ENCODE results near the gene WDR33.

WDR33 gene

GRCh38 chr2:127786048-127786809 lies 24.7 kb downstream of the WDR33 start:
- H3K4me1 ChIP-seq (ENCODE audit: control insufficient read depth, insufficient read depth, low read length), result no peaks in the 10 kb centered on the region
- no peaks in the 10 kb centered on the region for H3K9me3 ChIP-seq (ENCODE audit: control insufficient read depth, insufficient read depth, low read depth, low read length)
- no peak overlapping the region for H3K27ac ChIP-seq (ENCODE audit: extremely low read depth, low read depth, low read length)
- no peak for TF ChIP-seq ZBTB48 (tag by site-specific recombination; IDR thresholded peaks at IDR 0.05)
- peak; percentile 71 for TF ChIP-seq ZNF664 (tag by site-specific recombination; IDR thresholded peaks at IDR 0.05)
- no peak for TF ChIP-seq ZNF426 (tag by site-specific recombination; IDR thresholded peaks at IDR 0.05)
- CTCF ChIA-PET, result interaction anchor here (0.6 kb wide), 1 partner anchor 278 kb away, joined by 8 read pairs; no protein-coding TSS in a partner anchor
- peaks cover 8 to 14% of the 10 kb centered on the region in 2 experiments; a peak in 2 of 3 replicates for H3K36me3 ChIP-seq (ENCODE audit: control insufficient read depth in 2 of 2, insufficient read depth in 1 of 2, low read length in 2 of 2)
- H3K4me3 ChIP-seq (ENCODE audit: low read depth, low read length), result no peak overlapping the region
- POLR2A ChIA-PET, result no interaction called here

DNA sequence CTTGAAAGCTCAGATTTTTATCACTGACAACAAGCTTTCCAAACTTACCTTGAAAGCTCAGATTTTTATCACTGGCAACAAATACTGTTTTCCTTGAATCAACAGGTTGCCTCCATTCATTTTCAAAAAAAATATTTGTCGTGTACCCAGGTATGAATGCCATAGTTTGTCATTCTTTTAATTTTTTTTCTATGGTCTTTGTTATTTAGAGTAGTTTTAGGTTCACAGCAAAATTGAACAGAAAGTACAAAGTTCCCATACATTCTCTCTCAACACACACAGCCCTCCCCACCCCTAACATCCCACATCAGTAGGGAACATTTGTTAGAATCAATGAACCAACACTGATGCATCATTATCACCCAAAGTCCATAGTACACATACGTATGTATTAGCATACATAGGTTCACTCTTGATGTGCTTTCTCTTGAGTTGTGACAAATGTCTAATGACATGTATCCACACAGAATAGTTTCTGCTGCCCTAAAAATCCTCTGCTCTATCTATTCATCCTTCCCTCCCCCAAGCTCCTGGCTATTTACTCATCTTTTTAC lies 25.9 kb downstream of the WDR33 start:
- Histone ChIP-seq H3K36me3 (ENCODE audit: control insufficient read depth in 2 of 2, insufficient read depth in 1 of 2, low read length in 2 of 2) (peaks cover 8 to 13% of the 10 kb centered on the region in 2 experiments; a peak in 2 of 3 replicates), H3K9me3 (ENCODE audit: control insufficient read depth, insufficient read depth, low read depth, low read length) (no peaks in the 10 kb centered on the region), H3K4me1 (ENCODE audit: control insufficient read depth, insufficient read depth, low read length) (no peaks in the 10 kb centered on the region), H3K27ac (ENCODE audit: extremely low read depth, low read depth, low read length) (no peak overlapping the region), H3K4me3 (ENCODE audit: low read depth, low read length) (no peak overlapping the region)
- POLR2A ChIA-PET, result interaction anchor here (1.2 kb wide), 1 partner anchor 23 kb away, joined by 3 read pairs; no protein-coding TSS in a partner anchor
- CTCF ChIA-PET, result no interaction called here
- no peak for TF ChIP-seq ZNF354C (tag by site-specific recombination; IDR thresholded peaks at IDR 0.05; ENCODE audit: borderline replicate concordance, low read depth)
- no peak for TF ChIP-seq ZNF121 (tag by site-specific recombination; IDR thresholded peaks at IDR 0.05)
- TF ChIP-seq, protein P1, sequence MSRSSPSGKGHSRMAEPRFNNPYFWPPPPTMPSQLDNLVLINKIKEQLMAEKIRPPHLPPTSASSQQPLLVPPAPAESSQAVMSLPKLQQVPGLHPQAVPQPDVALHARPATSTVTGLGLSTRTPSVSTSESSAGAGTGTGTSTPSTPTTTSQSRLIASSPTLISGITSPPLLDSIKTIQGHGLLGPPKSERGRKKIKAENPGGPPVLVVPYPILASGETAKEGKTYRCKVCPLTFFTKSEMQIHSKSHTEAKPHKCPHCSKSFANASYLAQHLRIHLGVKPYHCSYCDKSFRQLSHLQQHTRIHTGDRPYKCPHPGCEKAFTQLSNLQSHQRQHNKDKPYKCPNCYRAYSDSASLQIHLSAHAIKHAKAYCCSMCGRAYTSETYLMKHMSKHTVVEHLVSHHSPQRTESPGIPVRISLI (tag by site-specific recombination; IDR thresholded peaks at IDR 0.05), result no peak
- no peak for TF ChIP-seq ELK4 (IDR thresholded peaks at IDR 0.05; ENCODE audit: borderline replicate concordance, low read depth, low read length)
- peak; percentile 74 for TF ChIP-seq SCRT2 (tag by site-specific recombination; IDR thresholded peaks at IDR 0.05)

DNA sequence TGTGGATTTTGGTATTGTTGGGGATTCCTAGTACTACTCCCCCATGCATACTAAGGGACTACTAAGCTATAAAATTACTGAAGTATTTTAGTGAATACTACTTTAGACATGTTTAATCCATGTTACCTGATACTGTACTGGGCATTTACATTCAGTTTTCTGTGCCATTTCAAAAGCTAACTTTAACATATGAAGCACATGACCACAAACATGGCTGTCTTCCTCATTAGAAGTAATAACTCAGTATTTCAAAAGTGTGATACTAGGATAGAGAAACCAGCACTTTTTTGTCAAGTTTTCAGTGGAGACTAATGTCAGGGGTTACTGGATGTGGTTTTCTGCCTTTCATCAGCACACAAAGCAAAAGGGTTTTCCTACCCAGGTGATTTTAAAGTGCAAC lies 27.9 kb downstream of the WDR33 start:
- POLR2A ChIA-PET, result interaction anchor here (0.6 kb wide), 1 partner anchor 83 kb away, joined by 3 read pairs; no protein-coding TSS in a partner anchor
- CTCF ChIA-PET, result interaction anchor here (0.6 kb wide), 1 partner anchor 99 kb away, joined by 4 read pairs; no protein-coding TSS in a partner anchor
- no peak for TF ChIP-seq FEZF1 (tag by site-specific recombination; IDR thresholded peaks at IDR 0.05)
- no peak for TF ChIP-seq ZNF341 (tag by site-specific recombination; IDR thresholded peaks at IDR 0.05; ENCODE audit: low read depth)
- no peak for TF ChIP-seq ZNF654 (tag by site-specific recombination; IDR thresholded peaks at IDR 0.05; ENCODE audit: low read depth)
- TF ChIP-seq ZNF664 (tag by site-specific recombination; IDR thresholded peaks at IDR 0.05), result no peak
- no peak for TF ChIP-seq SP7 (tag by site-specific recombination; IDR thresholded peaks at IDR 0.05)
- TF ChIP-seq SP2 (tag by site-specific recombination; IDR thresholded peaks at IDR 0.05), result no peak
- TF ChIP-seq ZNF274 (IDR thresholded peaks at IDR 0.05; ENCODE audit: low read length), result no peak
- TF ChIP-seq ZNF274 (tag by site-specific recombination; IDR thresholded peaks at IDR 0.05; ENCODE audit: borderline replicate concordance), result no peak
- TF ChIP-seq, protein P2, sequence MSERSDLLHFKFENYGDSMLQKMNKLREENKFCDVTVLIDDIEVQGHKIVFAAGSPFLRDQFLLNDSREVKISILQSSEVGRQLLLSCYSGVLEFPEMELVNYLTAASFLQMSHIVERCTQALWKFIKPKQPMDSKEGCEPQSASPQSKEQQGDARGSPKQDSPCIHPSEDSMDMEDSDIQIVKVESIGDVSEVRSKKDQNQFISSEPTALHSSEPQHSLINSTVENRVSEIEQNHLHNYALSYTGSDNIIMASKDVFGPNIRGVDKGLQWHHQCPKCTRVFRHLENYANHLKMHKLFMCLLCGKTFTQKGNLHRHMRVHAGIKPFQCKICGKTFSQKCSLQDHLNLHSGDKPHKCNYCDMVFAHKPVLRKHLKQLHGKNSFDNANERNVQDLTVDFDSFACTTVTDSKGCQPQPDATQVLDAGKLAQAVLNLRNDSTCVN (tag by site-specific recombination; optimal IDR thresholded peaks at IDR 0.05), result no peak
- no peak for TF ChIP-seq REPIN1 (tag by site-specific recombination; IDR thresholded peaks at IDR 0.05; ENCODE audit: low read depth)
- TF ChIP-seq ZNF707 (tag by site-specific recombination; IDR thresholded peaks at IDR 0.05), result no peak
- TF ChIP-seq ZNF433 (tag by site-specific recombination; IDR thresholded peaks at IDR 0.05; ENCODE audit: low read depth), result no peak
- TF ChIP-seq KLF8 (tag by site-specific recombination; IDR thresholded peaks at IDR 0.05), result no peak
- TF ChIP-seq ZSCAN23 (tag by site-specific recombination; IDR thresholded peaks at IDR 0.05), result no peak
- TF ChIP-seq INSM2 (tag by site-specific recombination; IDR thresholded peaks at IDR 0.05), result no peak
- TF ChIP-seq ZNF624 (tag by site-specific recombination; IDR thresholded peaks at IDR 0.05), result no peak
- no peak for TF ChIP-seq ZNF23 (tag by site-specific recombination; IDR thresholded peaks at IDR 0.05; ENCODE audit: borderline replicate concordance)
- no peak for TF ChIP-seq GLI2 (tag by site-specific recombination; IDR thresholded peaks at IDR 0.05; ENCODE audit: borderline replicate concordance, low read depth)

More for the DNA sequence above, 27.9 kb downstream of the WDR33 start:
- Histone ChIP-seq H3K9me3 (ENCODE audit: control insufficient read depth, insufficient read depth, low read depth, low read length) (no peaks in the 10 kb centered on the region), H3K36me3 (ENCODE audit: control insufficient read depth in 2 of 2, insufficient read depth in 1 of 2, low read length in 2 of 2) (peaks cover 8 to 13% of the 10 kb centered on the region in 2 experiments; a peak in 2 of 3 replicates), H3K27ac (ENCODE audit: extremely low read depth, low read depth, low read length) (no peak overlapping the region), H3K4me3 (ENCODE audit: low read depth, low read length) (no peak overlapping the region), H3K4me1 (ENCODE audit: control insufficient read depth, insufficient read depth, low read length) (no peaks in the 10 kb centered on the region)

All from HEK293 (cell line).